IPS-20b (cell line): ENCODE measurements around the gene GRAMD2A.

Experiments used
- H3K27ac ChIP-seq: one replicate; pipeline ENCODE4 v1.5.1; 2013; ENCODE audit warnings: low read length
- H3K27me3 ChIP-seq: 2 replicates; pipeline ENCODE4 v1.6.1; 2013; ENCODE audit warnings: mild to moderate bottlenecking, low read length, inconsistent platforms; ENCODE audit not compliant: insufficient read depth
- H3K36me3 ChIP-seq: 2 replicates; pipeline ENCODE4 v1.6.1; 2013; ENCODE audit warnings: low read depth, mild to moderate bottlenecking, inconsistent platforms, low read length, moderate library complexity; ENCODE audit not compliant: insufficient read depth
- H3K4me1 ChIP-seq: 2 replicates; pipeline ENCODE4 v1.6.1; 2013; ENCODE audit warnings: mild to moderate bottlenecking, control low read depth, inconsistent platforms, low read length, moderate library complexity; ENCODE audit not compliant: insufficient read depth
- H3K4me3 ChIP-seq: 2 replicates; pipeline ENCODE4 v1.5.1; 2013; ENCODE audit warnings: mild to moderate bottlenecking, low read length, inconsistent platforms
- H3K9ac ChIP-seq: 2 replicates; pipeline ENCODE4 v1.6.1; 2013; ENCODE audit warnings: low read depth, mild to moderate bottlenecking, inconsistent platforms, low read length, moderate library complexity
- H3K9me3 ChIP-seq: 2 replicates; pipeline ENCODE4 v1.6.1; 2013; ENCODE audit warnings: mild to moderate bottlenecking, low read depth, low read length, inconsistent platforms; ENCODE audit not compliant: insufficient read depth

The GRAMD2A gene

DNA sequence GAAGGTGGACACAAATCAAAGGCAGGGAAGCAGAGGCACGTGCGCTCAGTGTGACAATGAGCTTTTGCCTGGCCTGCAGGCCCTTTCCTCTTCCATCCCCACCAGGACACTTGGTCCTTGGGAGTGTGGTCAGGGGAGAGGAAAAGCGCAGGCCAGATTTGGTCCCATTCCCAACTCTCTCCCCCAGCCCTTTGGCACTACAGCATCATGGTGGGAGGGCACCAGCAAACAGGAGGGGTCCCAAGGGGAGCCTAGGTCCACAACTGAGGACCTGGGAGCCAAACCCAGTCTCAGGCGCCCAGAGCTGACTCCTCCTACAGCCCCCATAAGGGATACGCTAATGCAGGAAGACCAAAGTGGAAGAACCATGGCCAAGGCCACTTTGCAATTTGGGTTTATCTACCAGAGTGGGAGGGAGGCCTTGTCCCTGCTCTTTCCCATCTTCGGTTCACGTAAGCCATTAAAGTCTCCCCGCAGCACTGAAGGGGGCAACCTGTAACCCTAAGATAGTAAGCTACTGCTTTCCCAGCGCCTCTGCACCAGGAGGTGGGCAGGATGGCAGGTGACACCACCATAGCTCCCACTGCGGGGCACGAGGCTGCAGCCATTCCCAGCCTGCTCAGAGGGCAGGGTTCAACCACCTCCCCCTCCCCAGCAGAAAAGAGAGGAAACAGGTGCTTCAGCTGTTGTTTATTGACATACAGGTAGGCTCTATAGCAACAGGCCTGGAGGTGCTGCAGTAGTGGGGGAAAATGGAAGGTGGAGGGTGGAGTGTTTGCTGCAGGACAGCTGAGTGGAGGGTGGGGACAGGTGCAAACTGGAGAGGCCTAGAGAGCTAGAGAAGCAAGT is 993 bp upstream of the GRAMD2A start:
- Histone ChIP-seq H3K36me3 (peaks cover 53% of the 10 kb centered on the region), H3K9ac (no peak overlapping the region), H3K4me3 (peak overlapping the region; percentile 65), H3K4me1 (no peaks in the 10 kb centered on the region; the same call in 1 of the 2 replicates), H3K27ac (no peak overlapping the region), H3K9me3 (no peaks in the 10 kb centered on the region), H3K27me3 (peaks cover 36% of the 10 kb centered on the region)

GRCh38 chr15:72197041-72197459 is 537 bp downstream of the GRAMD2A start:
- Histone ChIP-seq H3K27me3 (peaks cover 36% of the 10 kb centered on the region), H3K9ac (no peak overlapping the region), H3K4me3 (peak overlapping the region; percentile 79)

DNA sequence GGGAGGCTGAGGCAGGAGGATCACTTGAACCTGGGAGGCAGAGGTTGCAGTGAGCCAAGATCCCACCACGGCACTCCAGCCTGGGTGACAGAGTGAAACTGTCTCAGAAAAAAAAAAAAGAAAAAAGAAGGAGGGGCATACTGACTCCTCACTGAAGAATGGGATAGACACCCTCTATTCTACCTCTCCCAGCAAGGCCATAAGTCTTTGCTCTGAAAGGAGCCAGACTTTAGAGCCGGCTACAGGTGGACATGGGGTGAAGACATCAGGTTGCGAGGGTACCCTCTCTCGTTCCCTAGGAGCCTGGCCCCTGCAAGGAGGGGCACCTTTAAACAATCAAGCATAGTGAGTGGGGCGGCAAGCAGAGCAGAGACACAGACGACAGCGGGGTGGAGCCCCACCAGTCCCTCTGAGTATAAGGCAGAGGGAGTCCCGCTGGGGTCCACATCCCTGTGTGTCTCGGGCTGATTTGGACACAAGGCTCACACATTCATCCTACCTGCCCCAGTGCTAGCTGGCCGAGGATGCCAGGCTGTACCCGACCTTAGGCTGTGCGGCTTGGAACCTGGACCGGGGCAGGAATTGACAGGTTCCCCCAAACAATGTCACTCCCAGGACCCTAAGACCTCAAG is 1.1 kb downstream of the GRAMD2A start:
- Histone ChIP-seq H3K27me3 (peaks cover 36% of the 10 kb centered on the region), H3K4me3 (peak overlapping the region; percentile 79), H3K27ac (no peak overlapping the region), H3K36me3 (peaks cover 32% of the 10 kb centered on the region), H3K4me1 (no peaks in the 10 kb centered on the region; the same call in 1 of the 2 replicates), H3K9me3 (no peaks in the 10 kb centered on the region), H3K9ac (no peak overlapping the region)

More at GRCh38 chr15:72197041-72197459, 537 bp downstream of the GRAMD2A start:
- Histone ChIP-seq H3K36me3 (peaks cover 37% of the 10 kb centered on the region), H3K27ac (no peak overlapping the region), H3K9me3 (no peaks in the 10 kb centered on the region), H3K4me1 (no peaks in the 10 kb centered on the region; the same call in 1 of the 2 replicates)

- Histone ChIP-seq H3K36me3 (peaks cover 18% of the 10 kb centered on the region), H3K27ac (no peak overlapping the region), H3K27me3 (peaks cover 36% of the 10 kb centered on the region), H3K4me1 (no peaks in the 10 kb centered on the region; the same call in 1 of the 2 replicates), H3K4me3 (no peak overlapping the region), H3K9ac (no peak overlapping the region), H3K9me3 (no peaks in the 10 kb centered on the region)
Observed at GRCh38 chr15:72195101-72195511, 2.5 kb downstream of the GRAMD2A start.

DNA sequence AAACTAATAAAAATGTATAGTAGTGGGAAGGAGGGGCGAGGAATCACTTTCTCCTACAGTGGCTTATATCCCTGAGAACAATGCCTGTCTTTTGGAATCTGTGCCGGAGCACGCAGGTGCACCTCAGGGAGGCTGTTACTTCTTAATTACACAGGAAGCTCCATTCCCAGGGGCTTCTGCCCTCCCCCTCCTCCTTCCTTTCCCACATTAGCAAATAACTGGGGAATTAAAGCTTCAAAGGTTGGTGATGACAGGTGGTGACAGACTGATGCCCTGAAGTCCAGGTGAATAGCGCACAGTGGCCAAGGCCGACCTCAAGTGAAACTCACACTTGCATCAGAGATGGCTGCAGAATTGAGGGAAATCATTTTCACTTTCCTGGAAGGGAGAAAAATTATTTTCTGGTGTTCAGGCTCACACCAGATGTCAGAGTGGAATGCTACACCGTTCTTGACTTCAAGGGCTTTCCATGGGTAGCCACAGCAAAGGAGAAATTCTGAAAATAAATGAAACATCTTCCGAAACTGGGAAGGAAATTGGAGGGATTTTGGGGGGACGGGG is 3.7 kb downstream of the GRAMD2A start:
- Histone ChIP-seq H3K4me1 (no peaks in the 10 kb centered on the region; the same call in 1 of the 2 replicates), H3K27ac (no peak overlapping the region), H3K9ac (no peak overlapping the region), H3K9me3 (no peaks in the 10 kb centered on the region), H3K4me3 (no peak overlapping the region), H3K27me3 (peaks cover 36% of the 10 kb centered on the region), H3K36me3 (peaks cover 6% of the 10 kb centered on the region)

DNA sequence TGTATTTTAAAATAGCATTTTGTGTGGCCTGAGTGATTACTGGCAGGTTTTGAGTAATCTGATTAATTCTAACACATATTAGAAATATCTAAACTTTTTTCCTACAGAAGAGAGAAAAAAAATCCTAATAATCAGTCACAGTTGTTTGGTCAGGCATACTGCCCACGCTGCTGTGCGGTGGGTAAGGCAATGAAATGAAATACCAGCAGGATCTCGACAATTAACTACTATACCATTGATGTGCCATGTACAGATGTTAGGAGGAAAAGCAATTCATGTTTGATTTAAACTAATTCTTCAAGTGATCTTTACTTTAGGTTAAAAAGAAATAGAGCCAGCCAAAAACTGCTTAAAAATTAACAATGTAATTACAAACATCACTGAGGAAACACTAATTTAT is 5.2 kb downstream of the GRAMD2A start:
- H3K27ac ChIP-seq: no peak overlapping the region
- H3K9ac ChIP-seq: no peak overlapping the region
- no peaks in the 10 kb centered on the region; the same call in 1 of the 2 replicates for H3K4me1 ChIP-seq

GRCh38 chr15:72189250-72189902 is 8.2 kb downstream of the GRAMD2A start:
- Histone ChIP-seq H3K9ac (no peak overlapping the region), H3K4me3 (no peak overlapping the region), H3K27ac (no peak overlapping the region), H3K4me1 (no peaks in the 10 kb centered on the region; the same call in 1 of the 2 replicates), H3K27me3 (peaks cover 12% of the 10 kb centered on the region), H3K36me3 (no peaks in the 10 kb centered on the region), H3K9me3 (no peaks in the 10 kb centered on the region)

More for the DNA sequence above, 5.2 kb downstream of the GRAMD2A start:
- H3K9me3 ChIP-seq: no peaks in the 10 kb centered on the region
- peaks cover 27% of the 10 kb centered on the region for H3K27me3 ChIP-seq
- H3K4me3 ChIP-seq: no peak overlapping the region
- no peaks in the 10 kb centered on the region for H3K36me3 ChIP-seq

DNA sequence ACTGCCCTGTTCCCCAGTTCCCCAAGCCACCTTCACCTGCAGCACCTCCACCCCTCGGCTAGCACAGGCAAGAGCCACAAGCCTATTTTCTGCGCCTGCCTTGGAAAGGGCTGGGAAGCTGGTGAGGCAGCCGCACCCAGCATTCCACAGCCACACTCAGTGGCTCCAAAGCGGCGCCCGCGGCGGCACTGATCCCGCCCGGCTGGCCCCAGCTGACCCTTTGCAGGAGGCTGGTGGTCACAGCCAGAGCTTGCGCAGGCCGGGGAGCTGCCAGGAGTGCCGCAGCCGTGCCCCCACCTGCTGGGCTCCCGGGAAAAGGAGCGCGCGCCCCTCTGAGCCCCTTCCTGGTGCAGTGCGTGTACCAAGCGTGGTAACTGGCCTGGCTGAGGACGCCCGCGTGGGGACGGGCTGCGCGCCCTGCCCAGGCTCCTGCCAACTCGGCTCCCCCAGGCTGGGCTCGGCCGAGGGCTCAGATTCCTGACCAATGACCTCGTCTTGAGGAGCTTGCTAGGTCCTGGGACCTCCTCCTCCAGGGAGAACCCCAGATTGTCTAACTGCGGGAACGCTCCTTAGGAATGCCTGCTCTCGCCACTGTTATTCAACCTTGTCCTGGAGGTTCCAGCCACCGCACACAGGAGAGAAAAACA is 13.3 kb downstream of the GRAMD2A start:
- Histone ChIP-seq H3K36me3 (no peaks in the 10 kb centered on the region), H3K4me1 (no peaks in the 10 kb centered on the region), H3K9me3 (no peaks in the 10 kb centered on the region), H3K27ac (no peak overlapping the region), H3K9ac (peak overlapping the region; percentile 10; the same call in 1 of the 2 replicates), H3K27me3 (peaks cover 25% of the 10 kb centered on the region), H3K4me3 (peak overlapping the region; percentile 62; the same call in 1 of the 2 replicates)

- no peaks in the 10 kb centered on the region for H3K4me1 ChIP-seq
- H3K9me3 ChIP-seq: no peaks in the 10 kb centered on the region
- H3K9ac ChIP-seq: peak overlapping the region; percentile 10; the same call in 1 of the 2 replicates
- no peaks in the 10 kb centered on the region for H3K36me3 ChIP-seq
- peak overlapping the region; percentile 62; the same call in 1 of the 2 replicates for H3K4me3 ChIP-seq
- no peak overlapping the region for H3K27ac ChIP-seq
- peaks cover 25% of the 10 kb centered on the region for H3K27me3 ChIP-seq
Observed at GRCh38 chr15:72183781-72184164, 13.8 kb downstream of the GRAMD2A start.

GRCh38 chr15:72182673-72183072 is 14.9 kb downstream of the GRAMD2A start:
- Histone ChIP-seq H3K27me3 (peaks cover 25% of the 10 kb centered on the region), H3K9me3 (no peaks in the 10 kb centered on the region), H3K36me3 (no peaks in the 10 kb centered on the region), H3K4me3 (no peak overlapping the region), H3K27ac (no peak overlapping the region), H3K4me1 (no peaks in the 10 kb centered on the region), H3K9ac (no peak overlapping the region)

GRCh38 chr15:72182244-72182643 is 15.3 kb downstream of the GRAMD2A start:
- Histone ChIP-seq H3K27me3 (peaks cover 25% of the 10 kb centered on the region), H3K9me3 (no peaks in the 10 kb centered on the region), H3K36me3 (no peaks in the 10 kb centered on the region), H3K9ac (no peak overlapping the region), H3K4me3 (no peak overlapping the region), H3K4me1 (no peaks in the 10 kb centered on the region), H3K27ac (no peak overlapping the region)
